Loucy (cell line): ENCODE results near the gene ROBO1.

Experiments used
- CTCF ChIP-seq: fragments of 200-600 bp; sonication (generic); conservative IDR thresholded peaks from 2 replicates; pipeline ENCODE4 v1.5.1; 2014; ENCODE audit warnings: mild to moderate bottlenecking, antibody characterized with exemption, low read length
- EZH2phosphoT487 ChIP-seq: fragments of 200-600 bp; IDR thresholded peaks from 2 replicates; pipeline ENCODE4 v1.6.1; 2018; ENCODE audit warnings: antibody characterized with exemption, mild to moderate bottlenecking, moderate library complexity, borderline replicate concordance

- TF ChIP-seq CTCF (no peak), EZH2phosphoT487 (no peak)
Observed at GRCh38 chr3:78830470-78830869, 937.3 kb downstream of the ROBO1 start.
